ENCODE data around the gene ARL13A. TPM values are rescaled to one million over a fixed set of nuclear protein-coding genes. Genes with fewer than 3 reads are reported as not detected.

ARL13A gene
- not detected in 2 replicates for total RNA-seq

DNA sequence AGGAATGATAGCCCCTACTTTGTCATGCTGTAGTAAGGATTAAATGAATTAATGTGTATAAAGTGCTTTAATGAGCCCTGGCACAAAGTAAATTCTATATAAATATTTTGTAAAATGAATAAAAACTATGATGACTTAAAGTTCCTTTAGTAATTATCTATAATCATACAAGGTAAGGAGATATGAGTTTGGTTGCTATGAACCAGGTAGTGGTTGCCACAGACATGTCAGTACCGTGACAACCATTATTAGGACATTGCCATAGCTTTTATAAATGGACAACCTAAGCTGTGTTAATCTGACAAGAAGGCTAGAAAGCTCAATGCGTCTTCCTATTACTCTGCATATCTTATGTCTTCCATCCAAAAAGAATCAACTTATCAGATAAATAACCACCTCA lies at the start of gene ARL13A:
ARL13A (plus strand) TSS at position 301 of the 400 bp plus-strand sequence. CDS start 3,982 bp downstream, outside the sequence.

DNA sequence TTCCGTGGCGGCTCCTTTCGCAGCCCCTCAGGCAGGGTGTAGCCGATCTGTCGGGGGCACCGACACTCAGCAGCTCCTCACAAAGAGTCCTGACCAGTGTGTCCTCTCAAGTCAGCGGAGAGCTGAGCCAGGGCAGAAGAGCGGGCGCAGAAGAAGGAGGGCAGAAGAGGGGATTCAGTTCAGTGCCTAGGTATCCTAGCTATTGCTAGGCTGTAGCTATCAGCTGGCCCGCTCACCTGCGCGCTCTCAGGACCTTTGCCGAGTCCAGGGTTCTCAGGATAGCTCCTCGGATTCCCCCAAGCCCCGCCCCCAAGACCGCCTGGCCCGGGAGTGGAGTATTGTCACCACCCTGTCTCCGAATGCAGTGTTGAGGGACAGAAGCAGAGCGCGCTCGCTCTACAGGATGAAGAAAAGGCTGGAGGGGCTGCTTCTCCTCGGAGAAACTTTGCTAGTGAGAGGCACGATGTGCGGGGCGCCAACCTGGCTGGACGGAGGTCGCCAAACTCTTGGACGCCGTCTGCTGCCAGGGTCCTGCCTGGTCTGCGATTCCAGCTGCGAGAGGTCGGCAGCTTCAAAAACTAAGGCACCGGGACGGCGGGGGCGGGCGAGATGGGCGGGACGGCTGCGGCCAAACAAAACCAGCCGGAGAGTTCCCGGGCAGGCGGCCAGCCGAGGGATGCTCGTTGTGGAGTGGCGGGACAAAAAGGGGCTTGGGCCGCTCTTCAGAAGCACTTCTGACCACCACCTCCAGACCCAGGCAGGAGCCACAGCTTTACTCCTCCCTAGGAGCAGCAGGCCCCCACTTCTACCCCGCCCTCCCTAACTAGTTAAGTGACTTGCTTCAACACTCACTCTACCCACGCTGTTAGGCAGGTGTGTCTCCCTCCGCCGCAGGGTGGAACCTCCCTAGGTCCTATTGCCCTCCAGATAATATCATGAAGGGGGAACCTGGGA lies 40.6 kb upstream of the ARL13A start, which contains the start of gene XKRX:
XKRX (minus strand) TSS at position 258 of the 954 bp plus-strand sequence. CDS start 613 bp downstream, outside the sequence.

Other genes starting within 250 kb of the ARL13A start
- 0.38 and 0.39 TPM in 2 replicates for gene SYTL4, start 237.6 kb upstream of the ARL13A start, total RNA-seq
- gene CSTF2, start 149.3 kb upstream of the ARL13A start, total RNA-seq: 16.4 and 26.8 TPM in 2 replicates
- gene NOX1, start 95.3 kb upstream of the ARL13A start, total RNA-seq: not detected in 2 replicates
- gene XKRX, start 40.8 kb upstream of the ARL13A start, total RNA-seq: 0.08 and 0.16 TPM in 2 replicates
- 12.1 and 14.4 TPM in 2 replicates for gene TRMT2B, start 82.4 kb downstream of the ARL13A start, total RNA-seq
- not detected in 2 replicates for gene TMEM35A, start 109.2 kb downstream of the ARL13A start, total RNA-seq
- gene CENPI, start 128.5 kb downstream of the ARL13A start, total RNA-seq: 9.1 and 14.7 TPM in 2 replicates

Measured in hair follicular keratinocyte (primary cell).